ENCODE results near the gene CKM. TPM values are rescaled to one million over a fixed set of nuclear protein-coding genes. Genes with fewer than 3 reads are reported as not detected.

CKM gene
- total RNA-seq, 1 experiment from 2014 or later, result not detected

- Mint-ChIP-seq H3K4me1 (ENCODE audit: low read depth, unreplicated experiment) (no peaks in the 10 kb centered on the region), H3K4me3 (ENCODE audit: low read depth, unreplicated experiment) (no peak overlapping the region), H3K9me3 (ENCODE audit: low read depth, unreplicated experiment) (no peaks in the 10 kb centered on the region), H3K36me3 (ENCODE audit: insufficient read depth, unreplicated experiment) (peaks cover 46% of the 10 kb centered on the region), H3K27me3 (ENCODE audit: unreplicated experiment) (no peaks in the 10 kb centered on the region), H3K27ac (ENCODE audit: unreplicated experiment) (no peak overlapping the region)
- TF ChIP-seq CTCF (IDR thresholded peaks at IDR 0.05; ENCODE audit: unreplicated experiment), result no peak
- DNase-seq, result no peak
- intact Hi-C loops (cut with micrococcal nuclease; ENCODE audit: unreplicated experiment), result no loop called here
- CTCF ChIA-PET, result no interaction called here
- BruUV-seq (replicated peaks), result no TSS peak
These were observed 32.7 kb upstream of the CKM start for GRCh38 chr19:45355402-45355801.

- no TSS peak for BruUV-seq (replicated peaks)
- peaks cover 51% of the 10 kb centered on the region for H3K36me3 Mint-ChIP-seq (ENCODE audit: insufficient read depth, unreplicated experiment)
- intact Hi-C loops (cut with micrococcal nuclease; ENCODE audit: unreplicated experiment), result no loop called here
- TF ChIP-seq CTCF (IDR thresholded peaks at IDR 0.05; ENCODE audit: unreplicated experiment), result no peak
- H3K27ac Mint-ChIP-seq (ENCODE audit: unreplicated experiment), result no peak overlapping the region
- CTCF ChIA-PET, result interaction anchor here (1.2 kb wide), 1 partner anchor 14 kb away, joined by 5 read pairs; no protein-coding TSS in a partner anchor
- no peaks in the 10 kb centered on the region for H3K27me3 Mint-ChIP-seq (ENCODE audit: unreplicated experiment)
- H3K4me1 Mint-ChIP-seq (ENCODE audit: low read depth, unreplicated experiment), result no peaks in the 10 kb centered on the region
- no peak overlapping the region for H3K4me3 Mint-ChIP-seq (ENCODE audit: low read depth, unreplicated experiment)
- no peaks in the 10 kb centered on the region for H3K9me3 Mint-ChIP-seq (ENCODE audit: low read depth, unreplicated experiment)
- DNase-seq, result no peak
These were observed 31.7 kb upstream of the CKM start for GRCh38 chr19:45354241-45354842.

- Mint-ChIP-seq H3K9me3 (ENCODE audit: low read depth, unreplicated experiment) (no peaks in the 10 kb centered on the region), H3K27ac (ENCODE audit: unreplicated experiment) (no peak overlapping the region), H3K27me3 (ENCODE audit: unreplicated experiment) (no peaks in the 10 kb centered on the region), H3K36me3 (ENCODE audit: insufficient read depth, unreplicated experiment) (peaks cover 55% of the 10 kb centered on the region), H3K4me3 (ENCODE audit: low read depth, unreplicated experiment) (no peak overlapping the region), H3K4me1 (ENCODE audit: low read depth, unreplicated experiment) (no peaks in the 10 kb centered on the region)
- intact Hi-C loops (cut with micrococcal nuclease; ENCODE audit: unreplicated experiment), result no loop called here
- BruUV-seq (replicated peaks), result no TSS peak
- no peak for TF ChIP-seq CTCF (IDR thresholded peaks at IDR 0.05; ENCODE audit: unreplicated experiment)
- CTCF ChIA-PET, result interaction anchor here (1.2 kb wide), 1 partner anchor 15 kb away, joined by 5 read pairs; no protein-coding TSS in a partner anchor
- DNase-seq, result no peak
These were observed 30.5 kb upstream of the CKM start for GRCh38 chr19:45352914-45353796.

GRCh38 chr19:45352471-45352870 is 29.8 kb upstream of the CKM start:
- Mint-ChIP-seq H3K4me1 (ENCODE audit: low read depth, unreplicated experiment) (no peaks in the 10 kb centered on the region), H3K9me3 (ENCODE audit: low read depth, unreplicated experiment) (no peaks in the 10 kb centered on the region), H3K36me3 (ENCODE audit: insufficient read depth, unreplicated experiment) (peaks cover 52% of the 10 kb centered on the region), H3K27me3 (ENCODE audit: unreplicated experiment) (no peaks in the 10 kb centered on the region), H3K27ac (ENCODE audit: unreplicated experiment) (no peak overlapping the region), H3K4me3 (ENCODE audit: low read depth, unreplicated experiment) (no peak overlapping the region)
- BruUV-seq (replicated peaks), result no TSS peak
- intact Hi-C loops (cut with micrococcal nuclease; ENCODE audit: unreplicated experiment), result no loop called here
- no peak for DNase-seq
- TF ChIP-seq CTCF (IDR thresholded peaks at IDR 0.05; ENCODE audit: unreplicated experiment), result no peak
- CTCF ChIA-PET, result no interaction called here

Measured in Calu3 (cell line).